ENCODE data around the gene RAVER1. TPM values are rescaled to one million over a fixed set of nuclear protein-coding genes. Genes with fewer than 3 reads are reported as not detected.

Gene RAVER1
- total RNA-seq, 4 donors from 2014 or later = 15.6 to 33.2 (median 21.8) TPM

- WGBS, 2 donors (ENCODE audit: low coverage in 1 of 2) = no CpG with 5 or more reads among the region's 26 CpGs
- peaks cover 0 to 39% (median 17%) of the 10 kb centered on the region in 3 donors for H3K4me1 ChIP-seq
- TF ChIP-seq POLR2AphosphoS5 (IDR thresholded peaks at IDR 0.05) (no peak), CTCF (IDR thresholded peaks at IDR 0.05) (no peak), EP300 (IDR thresholded peaks at IDR 0.05) (no peak), POLR2A (IDR thresholded peaks at IDR 0.05) (no peak)
- H3K4me3 ChIP-seq = peak overlapping the region in 1 of 2 donors; percentile 86
- no peaks in the 10 kb centered on the region for H3K27me3 ChIP-seq
- no peaks in the 10 kb centered on the region for H3K9me3 ChIP-seq
- H3K27ac ChIP-seq = peak overlapping the region in 3 of 4 donors; percentile 92 to 97 (median 94)
- ATAC-seq = no peak
- peaks cover 0 to 5% of the 10 kb centered on the region in 2 donors for H3K36me3 ChIP-seq
Measured at GRCh38 chr19:10335352-10335985, 2.1 kb upstream of the RAVER1 start.

DNA sequence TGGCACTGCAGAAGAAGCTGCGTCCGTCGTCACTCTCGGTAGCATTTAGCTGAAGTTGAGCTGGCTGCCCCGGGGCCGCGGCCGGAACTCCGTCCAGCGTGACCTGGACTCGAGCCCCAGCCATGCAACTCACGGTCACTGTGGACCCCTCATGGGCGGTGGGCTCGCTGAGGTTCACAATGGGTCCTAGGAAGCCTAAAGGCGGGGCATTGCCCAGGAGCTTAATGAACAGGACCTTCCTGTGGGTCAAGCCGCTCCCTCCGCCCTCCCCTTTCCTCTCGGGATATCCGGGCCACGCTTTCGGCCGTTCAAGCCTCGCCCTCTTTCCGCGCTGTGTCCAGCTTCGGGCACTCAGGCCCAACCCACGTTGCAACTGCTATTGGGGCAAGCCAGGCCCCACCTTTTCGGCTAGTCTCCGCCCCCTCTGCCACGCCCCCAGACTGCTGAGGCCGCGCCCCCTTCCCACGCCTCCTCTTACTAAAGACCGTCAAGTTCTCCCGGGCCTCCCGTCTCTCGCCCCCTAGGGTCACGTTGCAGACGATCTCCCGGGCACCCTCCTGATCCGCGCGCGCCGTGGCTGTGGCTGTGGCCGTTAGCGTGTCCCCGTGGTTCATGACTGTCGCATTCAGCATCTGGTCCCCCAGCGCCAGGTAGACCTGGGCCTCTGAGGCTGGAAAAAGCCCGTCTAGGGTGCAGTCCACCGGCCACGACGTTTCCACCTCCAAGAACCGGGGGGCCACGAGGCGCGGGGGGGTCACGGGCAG lies 1.4 kb upstream of the RAVER1 start:
- ATAC-seq = peak; percentile 85
- 14% methylated on average over 18 of the region's 59 CpGs; no CpG with 5 or more reads in 1 of the 2 donors for whole genome bisulfite sequencing, 2 donors (ENCODE audit: low coverage in 1 of 2)

GRCh38 chr19:10333758-10334587 lies 644 bp upstream of the RAVER1 start:
- TF ChIP-seq EP300 (IDR thresholded peaks at IDR 0.05) (no peak), POLR2AphosphoS5 (IDR thresholded peaks at IDR 0.05) (no peak), POLR2A (IDR thresholded peaks at IDR 0.05) (no peak), CTCF (IDR thresholded peaks at IDR 0.05) (no peak)
- Histone ChIP-seq H3K36me3 (peaks cover 0 to 20% of the 10 kb centered on the region in 2 donors), H3K4me1 (peaks cover 0 to 39% (median 17%) of the 10 kb centered on the region in 3 donors), H3K4me3 (peak overlapping the region; percentile 86), H3K27ac (peak overlapping the region; percentile 47 to 97 (median 93)), H3K9me3 (no peaks in the 10 kb centered on the region), H3K27me3 (no peaks in the 10 kb centered on the region)
- ATAC-seq = peak; percentile 2
- WGBS, 2 donors (ENCODE audit: low coverage in 1 of 2) = 0 to 17% methylated on average over 3 to 5 of the region's 44 CpGs

More for the DNA sequence above, 1.4 kb upstream of the RAVER1 start:
- Histone ChIP-seq H3K4me1 (peaks cover 0 to 39% (median 17%) of the 10 kb centered on the region in 3 donors), H3K9me3 (no peaks in the 10 kb centered on the region), H3K36me3 (peaks cover 0 to 12% of the 10 kb centered on the region in 2 donors), H3K27me3 (no peaks in the 10 kb centered on the region), H3K27ac (peak overlapping the region; percentile 47 to 97 (median 93)), H3K4me3 (peak overlapping the region; percentile 86)
- TF ChIP-seq EP300 (IDR thresholded peaks at IDR 0.05) = no peak
- peak in 2 of 4 experiments; percentile 12 to 35 for TF ChIP-seq CTCF (IDR thresholded peaks at IDR 0.05)
- TF ChIP-seq POLR2A (IDR thresholded peaks at IDR 0.05) = peak; percentile 33 to 45
- peak; percentile 61 for TF ChIP-seq POLR2AphosphoS5 (IDR thresholded peaks at IDR 0.05)

- no peak for ATAC-seq
- peak overlapping the region; percentile 89 to 97 (median 93) for H3K27ac ChIP-seq
- H3K9me3 ChIP-seq = no peaks in the 10 kb centered on the region
- H3K36me3 ChIP-seq = peaks cover 0 to 36% of the 10 kb centered on the region in 2 donors
- 6 to 26% methylated on average over 7 to 8 of the region's 18 CpGs for WGBS, 2 donors (ENCODE audit: low coverage in 1 of 2)
- peaks cover 0 to 39% (median 17%) of the 10 kb centered on the region in 3 donors for H3K4me1 ChIP-seq
- TF ChIP-seq EP300 (IDR thresholded peaks at IDR 0.05) (no peak), CTCF (IDR thresholded peaks at IDR 0.05) (no peak), POLR2A (IDR thresholded peaks at IDR 0.05) (no peak), POLR2AphosphoS5 (IDR thresholded peaks at IDR 0.05) (no peak)
- H3K27me3 ChIP-seq = no peaks in the 10 kb centered on the region
- H3K4me3 ChIP-seq = peak overlapping the region; percentile 86
Measured at GRCh38 chr19:10332158-10332964, 968 bp downstream of the RAVER1 start.

All from gastroesophageal sphincter (tissue), 4 donors.